Left ventricle myocardium inferior (tissue), 1 donor: Measurements from ENCODE around the gene GPR87. TPM values are rescaled to one million over a fixed set of nuclear protein-coding genes. Genes with fewer than 3 reads are reported as not detected.

Experiments used
- DNase-seq: peaks from one replicate; pipeline ENCODE4 v3.0.0-alpha.2; 2020
- H3K27ac ChIP-seq: fragments of 200-600 bp; replicated peaks from 2 replicates; pipeline ENCODE4 v1.8.0; 2021
- H3K27me3 ChIP-seq: fragments of 200-600 bp; 2 replicates; pipeline ENCODE4 v1.8.0; 2021; ENCODE audit warnings: low read depth
- H3K36me3 ChIP-seq: fragments of 200-600 bp; 2 replicates; pipeline ENCODE4 v1.8.0; 2021
- H3K4me1 ChIP-seq: fragments of 200-600 bp; 2 replicates; pipeline ENCODE4 v1.8.0; 2021
- H3K4me3 ChIP-seq: fragments of 200-600 bp; 2 replicates; pipeline ENCODE4 v1.8.0; 2021; ENCODE audit warnings: mild to moderate bottlenecking, moderate library complexity
- H3K9me3 ChIP-seq: fragments of 200-600 bp; replicated peaks from 2 replicates; pipeline ENCODE4 v1.8.0; 2021
- intact Hi-C: fragments of 100-400 bp; cut with micrococcal nuclease; formaldehyde crosslinking; loops from one replicate; pipeline ENCODE4 v1.11.0; 2022
- total RNA-seq: library from RNA; stranded (reverse); fragmentation: NEBNext Ultra II Directional; extraction: Animal tissue kit (Norgen Biotek cat#: 25700); gene quantifications from one replicate; pipeline ENCODE4 v1.2.1, GENCODE V29; 2021
- TF ChIP-seq, protein P1 (sequence below): fragments of 200-600 bp; IDR thresholded peaks from 2 replicates; pipeline ENCODE4 v1.8.0; 2021; ENCODE audit warnings: antibody characterized with exemption, mild to moderate bottlenecking, borderline replicate concordance
- donor health status: DM: no; HTN: yes; CAD: no; lungs with severe emphysema.

Gene GPR87
- total RNA-seq, 1 donor from 2014 or later = not detected

DNA sequence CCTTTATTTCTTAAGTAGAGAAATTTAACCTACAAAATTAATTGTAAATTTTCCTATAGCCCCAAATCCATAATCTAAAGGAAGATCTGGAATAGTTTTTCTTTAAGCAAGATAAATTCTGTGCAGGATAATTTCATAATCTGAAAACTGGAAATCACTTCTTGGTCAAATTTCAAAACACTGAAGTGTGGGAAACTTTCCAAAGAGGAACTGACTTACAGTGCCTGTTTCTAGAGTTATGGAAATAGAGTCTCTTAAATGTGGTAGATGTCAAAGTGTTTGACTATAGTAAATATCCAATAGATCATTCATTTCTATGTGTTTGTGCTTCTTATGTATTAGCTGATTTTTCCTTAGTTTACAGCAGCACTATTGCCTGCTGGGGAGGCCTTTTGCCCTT, 14.3 kb upstream of the GPR87 start:
- H3K4me1 ChIP-seq = no peaks in the 10 kb centered on the region
- H3K4me3 ChIP-seq = no peak overlapping the region
- no peaks in the 10 kb centered on the region for H3K36me3 ChIP-seq
- no peaks in the 10 kb centered on the region for H3K27me3 ChIP-seq
- no peaks in the 10 kb centered on the region for H3K9me3 ChIP-seq
- intact Hi-C loops = no loop called here
- TF ChIP-seq, protein P1, sequence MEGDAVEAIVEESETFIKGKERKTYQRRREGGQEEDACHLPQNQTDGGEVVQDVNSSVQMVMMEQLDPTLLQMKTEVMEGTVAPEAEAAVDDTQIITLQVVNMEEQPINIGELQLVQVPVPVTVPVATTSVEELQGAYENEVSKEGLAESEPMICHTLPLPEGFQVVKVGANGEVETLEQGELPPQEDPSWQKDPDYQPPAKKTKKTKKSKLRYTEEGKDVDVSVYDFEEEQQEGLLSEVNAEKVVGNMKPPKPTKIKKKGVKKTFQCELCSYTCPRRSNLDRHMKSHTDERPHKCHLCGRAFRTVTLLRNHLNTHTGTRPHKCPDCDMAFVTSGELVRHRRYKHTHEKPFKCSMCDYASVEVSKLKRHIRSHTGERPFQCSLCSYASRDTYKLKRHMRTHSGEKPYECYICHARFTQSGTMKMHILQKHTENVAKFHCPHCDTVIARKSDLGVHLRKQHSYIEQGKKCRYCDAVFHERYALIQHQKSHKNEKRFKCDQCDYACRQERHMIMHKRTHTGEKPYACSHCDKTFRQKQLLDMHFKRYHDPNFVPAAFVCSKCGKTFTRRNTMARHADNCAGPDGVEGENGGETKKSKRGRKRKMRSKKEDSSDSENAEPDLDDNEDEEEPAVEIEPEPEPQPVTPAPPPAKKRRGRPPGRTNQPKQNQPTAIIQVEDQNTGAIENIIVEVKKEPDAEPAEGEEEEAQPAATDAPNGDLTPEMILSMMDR = no peak
- no peak overlapping the region for H3K27ac ChIP-seq
- DNase-seq = no peak

DNA sequence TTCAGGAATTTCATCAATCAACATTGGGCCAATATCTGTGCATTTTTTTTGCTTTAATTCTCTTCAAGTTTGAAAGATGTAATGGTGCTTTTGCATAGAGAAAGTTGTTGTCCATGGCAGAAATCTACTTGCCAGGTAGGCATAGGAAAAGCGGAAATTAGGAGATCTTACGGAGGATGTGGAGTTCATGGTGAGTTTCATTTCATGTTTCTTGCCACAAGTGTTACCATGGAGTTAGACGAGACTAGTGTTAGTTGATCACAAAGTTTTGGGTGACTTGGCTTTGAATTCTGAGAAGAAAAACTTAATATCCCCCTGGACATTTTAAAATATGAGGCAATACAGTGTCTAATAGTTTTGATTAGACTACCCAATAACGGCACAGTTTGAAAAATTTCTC, 13.8 kb upstream of the GPR87 start:
- Histone ChIP-seq H3K4me1 (no peaks in the 10 kb centered on the region), H3K27ac (no peak overlapping the region), H3K4me3 (no peak overlapping the region), H3K36me3 (no peaks in the 10 kb centered on the region), H3K9me3 (no peaks in the 10 kb centered on the region), H3K27me3 (no peaks in the 10 kb centered on the region)
- DNase-seq = no peak
- intact Hi-C loops = no loop called here
- TF ChIP-seq, protein P1 = no peak

DNA sequence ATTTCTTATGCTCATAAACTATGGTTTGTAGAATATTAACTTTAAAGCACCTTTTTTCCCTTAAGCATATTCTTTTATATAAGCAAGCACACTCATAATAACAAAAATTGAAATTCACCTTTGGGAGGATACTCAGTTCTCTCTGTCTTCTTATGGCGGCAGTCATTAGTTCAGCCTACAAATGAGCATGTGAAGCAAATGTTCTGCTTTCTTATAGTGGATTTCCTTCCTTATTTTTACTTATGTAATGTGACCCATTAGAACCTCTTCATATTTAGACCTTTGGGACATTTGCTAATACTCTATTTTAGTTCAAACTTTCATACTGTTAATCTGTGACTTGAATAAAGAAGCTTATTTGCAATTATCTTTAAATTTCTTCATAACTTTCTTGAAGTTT, 12.7 kb upstream of the GPR87 start, which contains the start of gene P2RY13:
Gene P2RY13 (minus strand): TSS at position 187 of the 400 bp plus-strand sequence. CDS start 21 bp downstream, at position 166.
- peak within 1 kb of the TSS; percentile 34 for H3K27ac ChIP-seq
- peak within 1 kb of the TSS; percentile 36 for H3K4me3 ChIP-seq
- no peak for DNase-seq
- no peaks in the 10 kb centered on the region for H3K27me3 ChIP-seq
- no peaks in the 10 kb centered on the region for H3K4me1 ChIP-seq
- H3K9me3 ChIP-seq = no peaks in the 10 kb centered on the region
- TF ChIP-seq, protein P1 = no peak
- no peaks in the 10 kb centered on the region for H3K36me3 ChIP-seq
- intact Hi-C loops = no loop called here

DNA sequence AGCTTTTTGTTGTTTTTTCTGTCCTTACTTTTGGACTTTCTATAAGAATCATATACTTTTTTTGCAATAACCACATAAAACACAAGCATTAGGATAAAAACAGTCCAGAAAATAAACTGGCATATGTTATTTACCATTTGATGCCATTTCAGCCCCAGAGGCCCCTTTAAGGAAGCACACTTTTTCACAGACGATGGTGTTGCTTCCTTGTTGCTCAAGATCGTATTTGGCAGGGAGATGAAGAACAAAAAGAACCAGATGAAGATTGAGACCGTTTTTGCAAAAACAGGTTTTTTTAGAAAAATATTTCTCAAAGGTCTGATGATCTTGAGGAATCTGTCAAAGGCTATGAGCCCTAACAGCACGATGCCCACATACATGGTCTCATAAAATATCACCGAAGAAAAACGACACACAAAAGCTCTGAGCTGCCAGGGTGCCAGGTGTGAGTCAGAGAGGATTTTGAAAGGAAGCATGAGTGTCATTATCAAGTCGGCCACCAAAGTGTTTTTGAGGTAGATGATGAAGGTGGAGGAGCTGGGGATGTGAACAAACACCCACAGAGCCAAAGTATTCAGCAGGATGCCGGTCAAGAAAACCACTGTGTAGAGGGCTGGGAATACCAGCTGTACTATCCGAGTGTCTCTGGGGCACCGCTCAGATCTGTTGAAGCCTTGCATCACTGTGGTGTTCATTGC, 11.8 kb upstream of the GPR87 start:
- Histone ChIP-seq H3K4me1 (no peaks in the 10 kb centered on the region), H3K4me3 (peak overlapping the region; percentile 36), H3K9me3 (no peaks in the 10 kb centered on the region), H3K27me3 (no peaks in the 10 kb centered on the region), H3K27ac (peak overlapping the region; percentile 34), H3K36me3 (no peaks in the 10 kb centered on the region)
- TF ChIP-seq, protein P1 = no peak
- intact Hi-C loops = no loop called here
- no peak for DNase-seq

DNA sequence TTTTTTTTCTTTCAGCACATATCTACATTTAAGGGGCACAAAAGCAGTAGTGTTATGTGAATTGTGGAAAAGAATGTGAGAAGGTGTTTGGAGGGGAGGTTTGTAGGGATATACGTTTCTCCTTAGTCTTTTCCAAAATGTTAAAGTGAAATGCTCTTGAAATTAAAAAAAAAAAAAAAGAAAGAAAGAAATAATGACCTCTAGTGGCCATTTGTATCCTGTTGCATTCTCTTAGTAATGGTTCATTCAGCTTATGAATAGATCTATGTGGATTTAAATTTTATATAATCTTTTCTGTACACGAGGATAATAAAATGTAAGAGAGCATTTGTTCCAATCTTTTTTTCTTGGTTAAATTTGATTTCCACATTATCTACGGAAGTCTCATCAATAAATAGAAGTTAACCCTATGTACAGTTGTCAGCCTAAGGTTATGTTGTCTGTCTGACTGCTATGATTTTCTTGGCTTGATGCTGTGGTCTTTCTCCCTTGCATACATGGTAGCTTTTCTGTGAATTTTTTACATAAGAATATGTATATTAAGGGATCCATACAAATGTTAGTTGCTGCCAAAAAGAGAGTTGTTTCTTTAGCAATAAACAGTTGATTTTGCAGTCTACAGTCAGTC, 11.1 kb upstream of the GPR87 start:
- Histone ChIP-seq H3K36me3 (no peaks in the 10 kb centered on the region), H3K27me3 (no peaks in the 10 kb centered on the region), H3K27ac (no peak overlapping the region), H3K9me3 (no peaks in the 10 kb centered on the region), H3K4me1 (no peaks in the 10 kb centered on the region), H3K4me3 (peak overlapping the region; percentile 36)
- no peak for DNase-seq
- TF ChIP-seq, protein P1 = peak; percentile 70
- intact Hi-C loops = no loop called here
